NCI-H510A treated with DMSO at 0.1 percent for 48 hours (cell line): ENCODE measurements around the gene FBN2.
"Not testable (repeated sequence)": the region's sequence is repeated elsewhere in the genome, so short reads cannot be mapped to it uniquely, and the experiment has no call there.

ENCODE experiments used
- DNase-seq: peaks from one replicate; lab custom pipeline; 2025; lab: John Stamatoyannopoulos, UW

The FBN2 gene

GRCh38 chr5:128426090-128426534 is 111.9 kb downstream of the FBN2 start:
- DNase-seq, result no peak

- no peak for DNase-seq
These were observed 113.4 kb downstream of the FBN2 start for GRCh38 chr5:128424646-128425045.

GRCh38 chr5:128422612-128423011 is 115.4 kb downstream of the FBN2 start:
- no peak for DNase-seq

GRCh38 chr5:128414469-128414868 is 123.6 kb downstream of the FBN2 start:
- DNase-seq, result no peak

- DNase-seq, result no peak
These were observed 124.7 kb downstream of the FBN2 start for GRCh38 chr5:128413356-128413755.

GRCh38 chr5:128412145-128412930 is 125.7 kb downstream of the FBN2 start:
- DNase-seq, result no peak

GRCh38 chr5:128409166-128409800 is 128.8 kb downstream of the FBN2 start:
- no peak for DNase-seq

GRCh38 chr5:128408622-128409021 is 129.4 kb downstream of the FBN2 start:
- DNase-seq, result no peak

- no peak for DNase-seq
These were observed 130.1 kb downstream of the FBN2 start for GRCh38 chr5:128407944-128408343.

GRCh38 chr5:128406803-128407202 is 131.2 kb downstream of the FBN2 start:
- no peak for DNase-seq

- no peak for DNase-seq
These were observed 132.9 kb downstream of the FBN2 start for GRCh38 chr5:128405159-128405558.

- no peak for DNase-seq
These were observed 134.7 kb downstream of the FBN2 start for GRCh38 chr5:128403333-128403732.

GRCh38 chr5:128402506-128402905 is 135.5 kb downstream of the FBN2 start:
- no peak for DNase-seq

GRCh38 chr5:128400766-128401165 is 137.3 kb downstream of the FBN2 start:
- not testable (repeated sequence) for DNase-seq

GRCh38 chr5:128399111-128399510 is 138.9 kb downstream of the FBN2 start:
- DNase-seq, result no peak

- no peak for DNase-seq
These were observed 140.2 kb downstream of the FBN2 start for GRCh38 chr5:128397876-128398275.

GRCh38 chr5:128395073-128395472 is 143.0 kb downstream of the FBN2 start:
- DNase-seq, result no peak

GRCh38 chr5:128384068-128384467 is 154.0 kb downstream of the FBN2 start:
- no peak for DNase-seq

- DNase-seq, result no peak
These were observed 157.7 kb downstream of the FBN2 start for GRCh38 chr5:128380337-128380736.

- DNase-seq, result no peak
These were observed 159.4 kb downstream of the FBN2 start for GRCh38 chr5:128378632-128379031.

GRCh38 chr5:128378196-128378595 is 159.8 kb downstream of the FBN2 start:
- DNase-seq, result no peak

GRCh38 chr5:128376577-128376976 is 161.5 kb downstream of the FBN2 start:
- DNase-seq, result no peak

- DNase-seq, result no peak
These were observed 171.9 kb downstream of the FBN2 start for GRCh38 chr5:128366147-128366546.

- DNase-seq, result no peak
These were observed 175.7 kb downstream of the FBN2 start for GRCh38 chr5:128362370-128362769.
